GM23248 (cell line): ENCODE results near the gene CORIN.

Source experiments
- EZH2 ChIP-seq: fragments of 200-600 bp; sonication (generic); IDR thresholded peaks from 2 replicates; pipeline ENCODE4 v1.6.1; 2018; ENCODE audit warnings: antibody characterized with exemption, mild to moderate bottlenecking; ENCODE audit not compliant: insufficient read depth, poor library complexity, severe bottlenecking
- EZH2phosphoT487 ChIP-seq: fragments of 200-600 bp; sonication (generic); IDR thresholded peaks from 2 replicates; pipeline ENCODE4 v1.6.1; 2018; ENCODE audit warnings: antibody characterized with exemption, moderate library complexity, mild to moderate bottlenecking, low read depth; ENCODE audit not compliant: insufficient read depth

DNA sequence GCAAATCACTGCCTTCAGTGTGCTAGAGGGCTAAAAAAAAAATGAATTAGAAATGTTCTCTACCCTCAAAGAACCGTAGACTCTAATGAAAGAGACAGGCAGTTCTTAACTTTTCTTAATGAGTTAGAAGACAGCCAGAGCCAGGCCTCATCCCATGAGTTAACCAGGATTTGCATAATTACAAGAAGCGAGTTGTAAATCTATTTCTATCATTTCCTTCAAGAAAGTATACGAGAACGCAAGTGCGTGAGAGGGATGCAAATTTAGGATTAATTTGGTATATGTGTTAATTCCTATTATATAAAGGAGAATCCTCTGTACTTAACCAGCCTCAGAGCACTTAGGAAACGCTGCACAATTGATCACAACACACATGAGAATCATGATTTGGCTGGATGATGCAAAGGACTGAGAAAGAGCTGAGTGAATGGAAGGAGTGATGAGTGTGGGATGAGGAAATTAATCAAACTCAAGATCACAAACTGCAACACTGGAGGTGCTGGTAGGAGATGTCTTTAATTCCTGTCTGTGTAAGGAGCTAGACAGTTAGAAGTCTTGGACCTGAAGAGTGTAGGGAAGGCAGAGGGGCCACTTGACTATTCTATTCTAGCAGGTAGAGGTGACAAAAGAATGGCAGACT is 195.6 kb downstream of the CORIN start:
- TF ChIP-seq EZH2 (no peak), EZH2phosphoT487 (no peak)
